Ascending aorta (tissue), 2 donors: ENCODE results near the gene ATP5MK. TPM values are rescaled to one million over a fixed set of nuclear protein-coding genes. Genes with fewer than 3 reads are reported as not detected.

Source experiments
- DNase-seq, 2 donors: peaks; one replicate each; pipeline ENCODE4 v3.0.0-alpha.2; 2019; ENCODE audit warnings: low spot score in 2 of 2
- H3K27ac ChIP-seq, 2 donors: fragments of 200-600 bp; sonication (generic); one replicate each; pipeline ENCODE4 v1.5.1; 2016 to 2017; ENCODE audit warnings: mild to moderate bottlenecking in 1 of 2
- H3K27me3 ChIP-seq: fragments of 200-600 bp; sonication (generic); one replicate; pipeline ENCODE4 v1.5.1; 2017
- H3K36me3 ChIP-seq, 2 donors: fragments of 200-600 bp; sonication (generic); one replicate each; pipeline ENCODE4 v1.5.1; 2016
- H3K4me1 ChIP-seq, 2 donors: fragments of 200-600 bp; sonication (generic); one replicate each; pipeline ENCODE4 v1.5.1; 2016 to 2017; ENCODE audit warnings: mild to moderate bottlenecking in 1 of 2
- H3K4me3 ChIP-seq, 2 donors: fragments of 200-600 bp; sonication (generic); one replicate each; pipeline ENCODE4 v1.5.1; 2016 to 2017; ENCODE audit warnings: mild to moderate bottlenecking in 1 of 2
- H3K9me3 ChIP-seq, 2 donors: fragments of 200-600 bp; sonication (generic); one replicate each; pipeline ENCODE4 v1.5.1; 2016
- intact Hi-C: fragments of 100-400 bp; cut with DNase I; formaldehyde crosslinking; loops from one replicate; pipeline ENCODE4 v1.15.1; 2023
- total RNA-seq: library from RNA; depleted of rRNA; stranded (reverse); fragments of >200 nt; gene quantifications from one replicate; pipeline ENCODE4 v1.1.0, GENCODE V29; 2016
- TF ChIP-seq, protein P1 (sequence below), 3 experiments: fragments of 200-600 bp in 2 of 3; fragments of 450-650 bp in 1 of 3; sonication (generic) in 2 of 3; IDR thresholded peaks; one replicate each; pipeline ENCODE4 v1.5.1; 2016 to 2019; ENCODE audit warnings: antibody characterized with exemption in 3 of 3, mild to moderate bottlenecking in 1 of 3, moderate library complexity in 1 of 3

The ATP5MK gene
- total RNA-seq, 1 donor from 2014 or later: 481 TPM

DNA sequence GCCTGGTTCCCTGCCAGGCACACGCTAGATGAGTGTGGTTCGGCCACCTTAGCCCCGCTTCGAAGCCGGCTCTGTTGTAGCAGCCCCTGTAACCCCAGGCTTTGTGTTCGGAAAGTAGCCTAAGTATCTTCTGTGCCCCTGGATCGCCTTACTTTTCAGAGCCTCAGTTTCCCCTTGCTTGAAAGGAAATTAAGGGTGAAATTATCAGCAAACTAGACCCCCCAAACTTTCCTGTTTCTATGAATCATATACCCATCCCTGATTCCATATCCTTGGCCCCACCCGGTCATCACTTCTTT lies 463 bp upstream of the ATP5MK start:
- Histone ChIP-seq H3K4me1 (peaks cover 10 to 25% of the 10 kb centered on the region in 2 donors), H3K27ac (peak overlapping the region; percentile 57 to 82), H3K27me3 (no peaks in the 10 kb centered on the region), H3K4me3 (peak overlapping the region; percentile 79 to 99), H3K9me3 (no peaks in the 10 kb centered on the region), H3K36me3 (peaks cover 19 to 36% of the 10 kb centered on the region in 2 donors)
- no peak for DNase-seq
- intact Hi-C loops: loop anchor here (1.0 to 2.0 kb wide), 3 partner anchors 28 to 50 kb away; partner anchors contain the start of gene PCGF6
- TF ChIP-seq, protein P1, sequence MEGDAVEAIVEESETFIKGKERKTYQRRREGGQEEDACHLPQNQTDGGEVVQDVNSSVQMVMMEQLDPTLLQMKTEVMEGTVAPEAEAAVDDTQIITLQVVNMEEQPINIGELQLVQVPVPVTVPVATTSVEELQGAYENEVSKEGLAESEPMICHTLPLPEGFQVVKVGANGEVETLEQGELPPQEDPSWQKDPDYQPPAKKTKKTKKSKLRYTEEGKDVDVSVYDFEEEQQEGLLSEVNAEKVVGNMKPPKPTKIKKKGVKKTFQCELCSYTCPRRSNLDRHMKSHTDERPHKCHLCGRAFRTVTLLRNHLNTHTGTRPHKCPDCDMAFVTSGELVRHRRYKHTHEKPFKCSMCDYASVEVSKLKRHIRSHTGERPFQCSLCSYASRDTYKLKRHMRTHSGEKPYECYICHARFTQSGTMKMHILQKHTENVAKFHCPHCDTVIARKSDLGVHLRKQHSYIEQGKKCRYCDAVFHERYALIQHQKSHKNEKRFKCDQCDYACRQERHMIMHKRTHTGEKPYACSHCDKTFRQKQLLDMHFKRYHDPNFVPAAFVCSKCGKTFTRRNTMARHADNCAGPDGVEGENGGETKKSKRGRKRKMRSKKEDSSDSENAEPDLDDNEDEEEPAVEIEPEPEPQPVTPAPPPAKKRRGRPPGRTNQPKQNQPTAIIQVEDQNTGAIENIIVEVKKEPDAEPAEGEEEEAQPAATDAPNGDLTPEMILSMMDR (IDR thresholded peaks at IDR 0.05): no peak

DNA sequence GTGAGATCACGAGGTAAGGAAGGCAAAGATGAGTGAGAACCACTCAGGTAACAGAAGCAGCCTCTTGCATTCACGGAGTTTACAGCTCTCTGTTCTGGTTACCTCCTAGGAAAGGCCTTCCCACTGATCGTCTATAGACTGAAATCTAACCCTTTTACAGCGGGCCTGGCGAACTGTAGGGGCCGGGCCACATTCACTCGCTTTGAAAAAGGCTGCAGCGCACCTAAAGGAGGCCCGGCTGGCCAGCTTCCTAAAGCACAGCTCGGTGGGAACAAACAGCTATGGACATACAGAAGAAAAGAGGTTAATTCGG lies 565 bp downstream of the ATP5MK start:
- Histone ChIP-seq H3K4me3 (peak overlapping the region; percentile 79 to 99), H3K4me1 (peaks cover 10 to 25% of the 10 kb centered on the region in 2 donors), H3K36me3 (peaks cover 26 to 34% of the 10 kb centered on the region in 2 donors), H3K27ac (peak overlapping the region; percentile 81 to 82), H3K27me3 (no peaks in the 10 kb centered on the region), H3K9me3 (no peaks in the 10 kb centered on the region)
- DNase-seq: no peak
- TF ChIP-seq, protein P1 (IDR thresholded peaks at IDR 0.05): no peak
- intact Hi-C loops: loop anchor here (1.0 to 2.0 kb wide), 3 partner anchors 27 to 51 kb away; partner anchors contain the start of gene PCGF6

DNA sequence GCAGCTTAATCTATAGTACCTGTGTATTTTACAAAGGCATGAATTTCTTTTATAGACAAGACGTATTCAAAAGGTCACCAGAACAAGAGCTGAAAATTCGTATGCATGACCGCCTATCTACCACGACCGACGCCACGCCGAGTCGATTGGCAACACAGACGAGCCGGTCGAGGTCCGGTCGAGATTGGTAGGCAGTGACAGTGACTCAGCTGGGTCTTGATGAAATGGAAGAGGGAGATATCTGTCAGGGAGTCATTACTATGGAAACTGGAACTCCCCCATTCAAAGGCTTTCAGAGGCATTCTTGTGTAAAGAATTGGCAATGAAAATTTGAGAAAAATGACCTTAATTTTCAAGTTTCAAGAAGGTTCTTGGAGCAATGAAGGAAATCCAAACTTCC lies 2.1 kb downstream of the ATP5MK start:
- intact Hi-C loops: no loop called here
- peaks cover 29 to 35% of the 10 kb centered on the region in 2 donors for H3K36me3 ChIP-seq
- DNase-seq: no peak
- H3K9me3 ChIP-seq: no peaks in the 10 kb centered on the region
- peaks cover 10 to 25% of the 10 kb centered on the region in 2 donors for H3K4me1 ChIP-seq
- TF ChIP-seq, protein P1 (IDR thresholded peaks at IDR 0.05): no peak
- H3K27ac ChIP-seq: no peak overlapping the region
- H3K4me3 ChIP-seq: no peak overlapping the region
- H3K27me3 ChIP-seq: no peaks in the 10 kb centered on the region

DNA sequence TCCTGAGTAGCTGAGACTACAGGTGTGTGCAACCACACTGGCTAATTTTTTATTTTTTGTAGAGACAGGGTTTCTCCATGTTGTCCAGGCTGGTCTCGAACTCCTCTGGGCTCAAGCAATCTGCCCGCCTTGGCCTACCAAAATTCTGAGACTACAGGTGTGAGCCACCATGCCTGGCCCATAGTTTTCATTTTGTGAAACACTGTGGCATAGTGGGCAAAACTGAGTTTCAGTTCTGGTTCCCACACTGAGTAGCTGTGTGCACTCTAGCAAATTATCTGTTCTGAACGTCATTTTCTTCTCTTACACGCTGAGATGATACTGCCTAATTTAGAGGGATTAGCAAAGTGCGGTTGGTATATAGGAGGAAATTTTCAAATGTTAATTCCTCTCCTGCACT lies 13.5 kb downstream of the ATP5MK start:
- Histone ChIP-seq H3K9me3 (no peaks in the 10 kb centered on the region), H3K36me3 (peaks cover 45 to 65% of the 10 kb centered on the region in 2 donors), H3K4me1 (no peaks in the 10 kb centered on the region), H3K27ac (no peak overlapping the region), H3K27me3 (no peaks in the 10 kb centered on the region), H3K4me3 (no peak overlapping the region)
- no peak for DNase-seq
- TF ChIP-seq, protein P1 (IDR thresholded peaks at IDR 0.05): no peak
- intact Hi-C loops: no loop called here

DNA sequence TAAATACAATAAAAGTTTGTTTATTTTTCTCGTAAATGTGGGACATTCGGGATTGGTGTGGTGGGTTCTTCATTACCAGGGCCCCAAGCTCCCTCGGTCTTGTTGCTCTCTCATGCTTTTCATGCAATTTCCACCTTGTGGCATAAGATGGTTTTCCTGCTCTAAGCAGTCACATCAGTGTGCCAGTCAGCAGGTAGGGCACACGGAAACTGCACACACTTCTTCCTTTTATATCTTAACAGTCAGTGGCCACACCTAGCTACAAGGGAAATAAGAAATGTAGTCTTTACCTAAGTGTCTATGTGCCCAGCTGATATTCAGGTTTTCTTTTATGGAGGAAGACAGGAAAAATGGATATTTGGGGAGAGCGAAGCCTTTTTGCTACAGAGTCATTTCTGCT lies 22.0 kb downstream of the ATP5MK start:
- TF ChIP-seq, protein P1 (IDR thresholded peaks at IDR 0.05): no peak
- H3K36me3 ChIP-seq: peaks cover 29 to 35% of the 10 kb centered on the region in 2 donors
- H3K27me3 ChIP-seq: no peaks in the 10 kb centered on the region
- peaks cover 0 to 6% of the 10 kb centered on the region in 2 donors for H3K4me1 ChIP-seq
- no peak for DNase-seq
- intact Hi-C loops: no loop called here
- no peak overlapping the region for H3K27ac ChIP-seq
- H3K4me3 ChIP-seq: no peak overlapping the region
- H3K9me3 ChIP-seq: no peaks in the 10 kb centered on the region

DNA sequence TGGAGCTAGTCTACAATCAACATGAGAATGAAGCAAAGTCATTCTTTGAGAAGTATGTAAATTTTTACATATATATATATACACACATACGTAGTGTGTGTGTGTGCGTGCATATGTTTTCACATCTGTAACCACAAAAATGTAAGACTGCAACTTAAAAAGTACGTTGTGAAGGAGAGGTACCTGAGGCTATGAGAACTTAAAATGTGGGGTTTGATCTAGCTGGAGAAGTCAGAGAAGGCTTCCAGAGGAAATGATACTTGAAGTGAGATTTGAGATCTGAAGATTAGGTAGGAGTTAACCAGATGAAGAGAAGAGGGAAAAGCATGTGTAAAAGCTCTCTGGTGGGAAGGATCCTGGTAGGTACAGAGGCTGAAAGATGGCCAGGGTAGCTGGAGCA lies 22.7 kb downstream of the ATP5MK start:
- Histone ChIP-seq H3K9me3 (no peaks in the 10 kb centered on the region), H3K27me3 (no peaks in the 10 kb centered on the region), H3K36me3 (peaks cover 29 to 34% of the 10 kb centered on the region in 2 donors), H3K27ac (no peak overlapping the region), H3K4me1 (peaks cover 0 to 11% of the 10 kb centered on the region in 2 donors), H3K4me3 (no peak overlapping the region)
- intact Hi-C loops: no loop called here
- TF ChIP-seq, protein P1 (IDR thresholded peaks at IDR 0.05): no peak
- no peak for DNase-seq
